Keratinocyte (primary cell): Measurements from ENCODE around the gene GALR3. TPM values are rescaled to one million over a fixed set of nuclear protein-coding genes. Genes with fewer than 3 reads are reported as not detected.

Source experiments
- DNase-seq: peaks from one replicate; pipeline ENCODE4 v3.0.0-alpha.2; 2011; ENCODE audit warnings: low read depth, missing footprints, low spot score
- FAIRE-seq: peaks from 2 replicates; lab custom pipeline; 2011; peaks lifted over from hg19 to GRCh38; lab: Jason Lieb, UNC
- H2AFZ ChIP-seq: 2 replicates; pipeline ENCODE4 v1.6.0; 2012; ENCODE audit warnings: low read length, control low read depth, inconsistent platforms; ENCODE audit not compliant: control insufficient read depth
- H3K27ac ChIP-seq: 2 replicates; pipeline ENCODE4 v1.5.1; 2011; ENCODE audit warnings: low read length; ENCODE audit not compliant: control insufficient read depth, insufficient read depth
- H3K27me3 ChIP-seq: 3 replicates; pipeline ENCODE4 v1.6.0; 2011; ENCODE audit warnings: low read length; ENCODE audit not compliant: control insufficient read depth, insufficient read depth; ENCODE audit errors: extremely low read depth
- H3K36me3 ChIP-seq, 2 experiments: 2 replicates in 1 of 2; 3 replicates in 1 of 2; pipeline ENCODE4 v1.5.1; 2011; ENCODE audit warnings: low read length in 2 of 2, mild to moderate bottlenecking in 1 of 2; ENCODE audit not compliant: control insufficient read depth in 2 of 2, insufficient read depth in 2 of 2; ENCODE audit errors: extremely low read depth in 1 of 2
- H3K4me1 ChIP-seq: 3 replicates; pipeline ENCODE4 v1.5.1; 2011; ENCODE audit warnings: low read length; ENCODE audit not compliant: control insufficient read depth, insufficient read depth; ENCODE audit errors: extremely low read depth
- H3K4me2 ChIP-seq: 3 replicates; pipeline ENCODE4 v1.6.0; 2011; ENCODE audit warnings: low read depth, low read length; ENCODE audit not compliant: control insufficient read depth, insufficient read depth; ENCODE audit errors: extremely low read depth
- H3K4me3 ChIP-seq, 3 experiments: fragments of 200-600 bp in 1 of 3; sonication (generic) in 1 of 3; 2 replicates in 2 of 3; 3 replicates in 1 of 3; pipeline ENCODE4 v1.5.1; 2011 to 2016; ENCODE audit warnings: low read length in 3 of 3, mild to moderate bottlenecking in 3 of 3, control low read depth in 2 of 3, inconsistent platforms in 1 of 3, low read depth in 1 of 3, mixed read lengths in 1 of 3, mixed run types in 1 of 3, moderate library complexity in 1 of 3; ENCODE audit not compliant: control insufficient read depth in 2 of 3, insufficient read depth in 2 of 3; ENCODE audit errors: extremely low read depth in 1 of 3
- H3K79me2 ChIP-seq: 2 replicates; pipeline ENCODE4 v1.6.0; 2012; ENCODE audit warnings: low read length; ENCODE audit not compliant: control insufficient read depth, insufficient read depth
- H3K9ac ChIP-seq: 3 replicates; pipeline ENCODE4 v1.6.0; 2011; ENCODE audit warnings: low read length; ENCODE audit not compliant: control insufficient read depth, insufficient read depth; ENCODE audit errors: extremely low read depth
- H3K9me1 ChIP-seq: 3 replicates; pipeline ENCODE4 v1.6.0; 2011; ENCODE audit warnings: low read length; ENCODE audit not compliant: control insufficient read depth, insufficient read depth; ENCODE audit errors: extremely low read depth
- H3K9me3 ChIP-seq: 2 replicates; pipeline ENCODE4 v1.5.1; 2012; ENCODE audit warnings: low read depth, low read length; ENCODE audit not compliant: control insufficient read depth
- H4K20me1 ChIP-seq: 3 replicates; pipeline ENCODE4 v1.6.0; 2011; ENCODE audit warnings: low read length; ENCODE audit not compliant: control insufficient read depth, insufficient read depth; ENCODE audit errors: extremely low read depth
- CTCF ChIP-seq, 3 experiments: IDR thresholded peaks in 1 of 3; conservative IDR thresholded peaks in 1 of 3; optimal IDR thresholded peaks in 1 of 3; 2 replicates in 2 of 3; 3 replicates in 1 of 3; pipeline versions ENCODE3 to v1.5.1; 2011; ENCODE audit warnings: low read length in 3 of 3, mild to moderate bottlenecking in 3 of 3, moderate library complexity in 2 of 3, control low read depth in 1 of 3, inconsistent platforms in 1 of 3; ENCODE audit not compliant: insufficient read depth in 2 of 3; ENCODE audit errors: extremely low read depth in 1 of 3
- EZH2 ChIP-seq: IDR thresholded peaks from one replicate; pipeline ENCODE4 v1.6.1; 2012; ENCODE audit warnings: inconsistent platforms, mild to moderate bottlenecking, low read length, moderate library complexity
- dilution Hi-C: fragments of 300-500 bp; cut with MboI; formaldehyde crosslinking; loops from one replicate; pipeline ENCODE4 v1.7.0; 2020; ENCODE audit warnings: low sequenced_read_pairs; ENCODE audit not compliant: extremely low pct_ligation_motif_present
- polyA plus RNA-seq, 5 experiments: library from polyadenylated mRNA; depleted of rRNA in 3 of 5; stranded (reverse) in 3 of 5; stranded (forward) in 1 of 5; unstranded in 1 of 5; fragments of >200 nt; gene quantifications; 1 replicate in 1 of 5; 2 replicates in 3 of 5; 3 replicates in 1 of 5; pipeline versions ENCODE4 v1.2.1 to v1.2.3, GENCODE V29; 2011 to 2012; ENCODE audit warnings: missing spikeins in 2 of 5, low read depth in 1 of 5, low replicate concordance in 1 of 5

The GALR3 gene
- polyA plus RNA-seq, 1 donor (not counting 4 experiments of a cell fraction or from before 2014, with no cell fraction given) = not detected

DNA sequence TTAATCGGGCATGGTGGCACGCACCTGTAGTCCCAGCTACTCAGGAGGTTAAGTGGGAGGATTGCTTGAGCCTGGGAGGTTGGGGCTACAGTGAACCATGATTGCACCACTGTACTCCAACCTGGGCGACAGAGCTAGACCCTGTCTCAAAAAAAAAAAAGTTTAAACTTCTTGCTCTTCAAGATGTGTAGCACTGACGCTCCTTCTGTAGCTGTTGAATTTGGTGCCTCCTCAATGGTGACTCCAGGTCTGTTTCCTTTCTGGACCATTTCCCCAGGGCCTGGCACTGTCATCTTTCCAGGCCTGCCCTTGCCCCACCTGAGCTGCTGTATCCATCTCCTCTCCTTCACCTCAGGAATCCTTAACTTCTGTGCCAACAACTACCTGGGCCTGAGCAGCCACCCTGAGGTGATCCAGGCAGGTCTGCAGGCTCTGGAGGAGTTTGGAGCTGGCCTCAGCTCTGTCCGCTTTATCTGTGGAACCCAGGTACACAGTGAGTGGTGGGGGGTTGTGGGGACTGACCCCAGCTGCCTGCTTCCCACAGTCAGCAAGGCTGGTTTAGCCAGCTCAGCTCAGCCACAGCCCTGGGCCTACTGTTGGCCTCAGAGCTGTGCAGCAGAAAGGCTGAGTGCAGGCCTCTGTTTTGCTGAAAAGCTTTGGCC, 13.4 kb upstream of the GALR3 start:
- Histone ChIP-seq H3K9me3 (no peaks in the 10 kb centered on the region), H3K79me2 (no peaks in the 10 kb centered on the region), H3K36me3 (peaks cover 1 to 3% of the 10 kb centered on the region in 2 experiments), H3K9ac (no peak overlapping the region), H4K20me1 (no peaks in the 10 kb centered on the region), H3K4me2 (no peak overlapping the region), H3K4me1 (peaks cover 7% of the 10 kb centered on the region), H3K9me1 (no peaks in the 10 kb centered on the region), H3K27ac (no peak overlapping the region), H3K27me3 (no peaks in the 10 kb centered on the region), H2AFZ (no peak overlapping the region), H3K4me3 (no peak overlapping the region)
- TF ChIP-seq CTCF (optimal IDR thresholded peaks at IDR 0.05 in 1 of 3, IDR thresholded peaks at IDR 0.05 in 1 of 3, conservative IDR thresholded peaks at IDR 0.05 in 1 of 3; ENCODE audit: extremely low read depth in 1 of 3, insufficient read depth in 2 of 3, low read length in 3 of 3) (no peak), EZH2 (no peak)
- dilution Hi-C loops = no loop called here
- DNase-seq = no peak
- no peak for FAIRE-seq

DNA sequence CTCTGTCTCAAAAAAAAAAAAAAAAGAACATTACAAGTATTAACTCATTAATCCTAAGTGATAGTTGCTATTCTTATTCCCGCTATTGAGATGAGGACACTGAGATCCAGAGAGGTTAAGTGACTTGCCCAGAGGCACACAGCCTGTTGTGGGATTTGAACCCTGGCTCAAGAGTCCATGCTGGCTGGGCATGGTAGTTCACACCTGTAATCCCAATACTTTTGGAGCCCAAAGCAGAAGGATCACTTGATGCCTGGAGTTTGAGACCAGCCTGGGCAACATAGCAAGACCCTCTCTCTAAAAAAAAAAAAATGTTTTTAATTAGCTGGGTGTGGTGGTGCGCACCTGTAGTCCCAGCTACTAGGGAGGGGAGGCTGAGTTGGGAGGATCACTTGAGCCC, 11.3 kb upstream of the GALR3 start:
- no peak for FAIRE-seq
- no peak overlapping the region for H3K27ac ChIP-seq
- H3K79me2 ChIP-seq = no peaks in the 10 kb centered on the region
- H3K9me3 ChIP-seq = no peaks in the 10 kb centered on the region
- H3K9ac ChIP-seq = no peak overlapping the region
- H3K27me3 ChIP-seq = no peaks in the 10 kb centered on the region
- no peak overlapping the region for H2AFZ ChIP-seq
- H3K4me3 ChIP-seq = no peak overlapping the region
- H3K4me2 ChIP-seq = no peak overlapping the region
- no peak for DNase-seq
- dilution Hi-C loops = no loop called here
- H3K36me3 ChIP-seq = peaks cover 1 to 7% of the 10 kb centered on the region in 2 experiments
- no peaks in the 10 kb centered on the region for H3K9me1 ChIP-seq
- TF ChIP-seq EZH2 (no peak), CTCF (optimal IDR thresholded peaks at IDR 0.05 in 1 of 3, IDR thresholded peaks at IDR 0.05 in 1 of 3, conservative IDR thresholded peaks at IDR 0.05 in 1 of 3; ENCODE audit: extremely low read depth in 1 of 3, insufficient read depth in 2 of 3, low read length in 3 of 3) (no peak)
- H3K4me1 ChIP-seq = peaks cover 4% of the 10 kb centered on the region
- no peaks in the 10 kb centered on the region for H4K20me1 ChIP-seq
